HL-60 (cell line): ENCODE measurements around the gene RIPK4.

ENCODE experiments used
- POLR2AphosphoS5 ChIP-seq: IDR thresholded peaks from 2 replicates; pipeline ENCODE4 v1.6.1; 2012; ENCODE audit warnings: low read depth
- TF ChIP-seq, protein P1 (sequence below): IDR thresholded peaks from one replicate; pipeline ENCODE4 v1.5.1; 2011; ENCODE audit warnings: low read length, control low read depth, inconsistent platforms; ENCODE audit not compliant: insufficient read depth
- TF ChIP-seq, protein P2 (sequence below): IDR thresholded peaks from 2 replicates; pipeline ENCODE4 v1.6.1; 2012; ENCODE audit warnings: low read depth; ENCODE audit not compliant: insufficient replicate concordance

DNA sequence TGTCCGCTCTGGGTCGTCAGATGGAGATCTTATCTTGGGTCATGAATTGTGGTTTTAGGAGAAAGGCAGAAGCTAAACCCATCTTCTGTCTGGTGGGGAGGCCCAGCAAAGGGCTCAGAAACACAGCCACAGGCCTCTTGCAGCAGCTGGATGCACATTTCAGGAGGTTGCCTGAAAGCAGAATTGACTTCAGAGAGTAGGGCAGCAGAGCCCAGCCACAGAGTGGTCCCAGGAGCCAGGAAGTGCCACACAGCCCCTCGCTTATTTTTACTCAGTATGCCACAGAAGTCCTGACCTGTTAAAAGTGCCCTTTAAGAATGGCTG is 8.3 kb upstream of the RIPK4 start:
- TF ChIP-seq, protein P1, sequence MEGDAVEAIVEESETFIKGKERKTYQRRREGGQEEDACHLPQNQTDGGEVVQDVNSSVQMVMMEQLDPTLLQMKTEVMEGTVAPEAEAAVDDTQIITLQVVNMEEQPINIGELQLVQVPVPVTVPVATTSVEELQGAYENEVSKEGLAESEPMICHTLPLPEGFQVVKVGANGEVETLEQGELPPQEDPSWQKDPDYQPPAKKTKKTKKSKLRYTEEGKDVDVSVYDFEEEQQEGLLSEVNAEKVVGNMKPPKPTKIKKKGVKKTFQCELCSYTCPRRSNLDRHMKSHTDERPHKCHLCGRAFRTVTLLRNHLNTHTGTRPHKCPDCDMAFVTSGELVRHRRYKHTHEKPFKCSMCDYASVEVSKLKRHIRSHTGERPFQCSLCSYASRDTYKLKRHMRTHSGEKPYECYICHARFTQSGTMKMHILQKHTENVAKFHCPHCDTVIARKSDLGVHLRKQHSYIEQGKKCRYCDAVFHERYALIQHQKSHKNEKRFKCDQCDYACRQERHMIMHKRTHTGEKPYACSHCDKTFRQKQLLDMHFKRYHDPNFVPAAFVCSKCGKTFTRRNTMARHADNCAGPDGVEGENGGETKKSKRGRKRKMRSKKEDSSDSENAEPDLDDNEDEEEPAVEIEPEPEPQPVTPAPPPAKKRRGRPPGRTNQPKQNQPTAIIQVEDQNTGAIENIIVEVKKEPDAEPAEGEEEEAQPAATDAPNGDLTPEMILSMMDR: no peak
- TF ChIP-seq, protein P2, sequence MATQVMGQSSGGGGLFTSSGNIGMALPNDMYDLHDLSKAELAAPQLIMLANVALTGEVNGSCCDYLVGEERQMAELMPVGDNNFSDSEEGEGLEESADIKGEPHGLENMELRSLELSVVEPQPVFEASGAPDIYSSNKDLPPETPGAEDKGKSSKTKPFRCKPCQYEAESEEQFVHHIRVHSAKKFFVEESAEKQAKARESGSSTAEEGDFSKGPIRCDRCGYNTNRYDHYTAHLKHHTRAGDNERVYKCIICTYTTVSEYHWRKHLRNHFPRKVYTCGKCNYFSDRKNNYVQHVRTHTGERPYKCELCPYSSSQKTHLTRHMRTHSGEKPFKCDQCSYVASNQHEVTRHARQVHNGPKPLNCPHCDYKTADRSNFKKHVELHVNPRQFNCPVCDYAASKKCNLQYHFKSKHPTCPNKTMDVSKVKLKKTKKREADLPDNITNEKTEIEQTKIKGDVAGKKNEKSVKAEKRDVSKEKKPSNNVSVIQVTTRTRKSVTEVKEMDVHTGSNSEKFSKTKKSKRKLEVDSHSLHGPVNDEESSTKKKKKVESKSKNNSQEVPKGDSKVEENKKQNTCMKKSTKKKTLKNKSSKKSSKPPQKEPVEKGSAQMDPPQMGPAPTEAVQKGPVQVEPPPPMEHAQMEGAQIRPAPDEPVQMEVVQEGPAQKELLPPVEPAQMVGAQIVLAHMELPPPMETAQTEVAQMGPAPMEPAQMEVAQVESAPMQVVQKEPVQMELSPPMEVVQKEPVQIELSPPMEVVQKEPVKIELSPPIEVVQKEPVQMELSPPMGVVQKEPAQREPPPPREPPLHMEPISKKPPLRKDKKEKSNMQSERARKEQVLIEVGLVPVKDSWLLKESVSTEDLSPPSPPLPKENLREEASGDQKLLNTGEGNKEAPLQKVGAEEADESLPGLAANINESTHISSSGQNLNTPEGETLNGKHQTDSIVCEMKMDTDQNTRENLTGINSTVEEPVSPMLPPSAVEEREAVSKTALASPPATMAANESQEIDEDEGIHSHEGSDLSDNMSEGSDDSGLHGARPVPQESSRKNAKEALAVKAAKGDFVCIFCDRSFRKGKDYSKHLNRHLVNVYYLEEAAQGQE: no peak
- no peak for TF ChIP-seq POLR2AphosphoS5
